ENCODE results near the gene TWIST2. TPM values are rescaled to one million over a fixed set of nuclear protein-coding genes. Genes with fewer than 3 reads are reported as not detected.

TWIST2 gene
- total RNA-seq, 4 donors from 2014 or later, result 37.4 to 51.6 (median 47.4) TPM

GRCh38 chr2:238941262-238941792 is 93.4 kb downstream of the TWIST2 start:
- peak; percentile 53 for DNase-seq (ENCODE audit: extremely low spot score)

GRCh38 chr2:238942080-238942725 is 94.3 kb downstream of the TWIST2 start:
- Histone ChIP-seq H3K4me1 (peaks cover 2 to 23% (median 18%) of the 10 kb centered on the region in 4 donors), H3K36me3 (no peaks in the 10 kb centered on the region), H3K4me3 (no peak overlapping the region), H3K27ac (replicated peaks in 1 of 4) (no peak overlapping the region), H3K9me3 (no peaks in the 10 kb centered on the region), H3K27me3 (no peaks in the 10 kb centered on the region)
- intact Hi-C loops (cut with DNase I), result loop anchor here (10.0 kb wide), 2 partner anchors 97 to 577 kb away; partner anchors contain the start of gene TWIST2
- WGBS, result 100% methylated on average over 11 of the region's 19 CpGs
- DNase-seq (ENCODE audit: extremely low spot score), result peak; percentile 86
- no peak for TF ChIP-seq CTCF (IDR thresholded peaks at IDR 0.05)
- TF ChIP-seq EP300 (IDR thresholded peaks at IDR 0.05), result no peak
- no peak for TF ChIP-seq POLR2AphosphoS5 (IDR thresholded peaks at IDR 0.05)
- TF ChIP-seq POLR2A (IDR thresholded peaks at IDR 0.05; ENCODE audit: low read depth), result no peak

More at GRCh38 chr2:238941262-238941792, 93.4 kb downstream of the TWIST2 start:
- 87% methylated on average over 7 of the region's 7 CpGs for WGBS
- H3K27ac ChIP-seq (replicated peaks in 1 of 4), result no peak overlapping the region
- H3K27me3 ChIP-seq, result no peaks in the 10 kb centered on the region
- H3K4me3 ChIP-seq, result no peak overlapping the region
- no peak for TF ChIP-seq POLR2A (IDR thresholded peaks at IDR 0.05; ENCODE audit: low read depth)
- no peak for TF ChIP-seq CTCF (IDR thresholded peaks at IDR 0.05)
- TF ChIP-seq EP300 (IDR thresholded peaks at IDR 0.05), result no peak
- no peak for TF ChIP-seq POLR2AphosphoS5 (IDR thresholded peaks at IDR 0.05)
- intact Hi-C loops (cut with DNase I), result loop anchor here (10.0 kb wide), 2 partner anchors 97 to 577 kb away; partner anchors contain the start of gene TWIST2
- H3K36me3 ChIP-seq, result no peaks in the 10 kb centered on the region
- H3K4me1 ChIP-seq, result peaks cover 2 to 23% (median 18%) of the 10 kb centered on the region in 4 donors
- no peaks in the 10 kb centered on the region for H3K9me3 ChIP-seq

- Histone ChIP-seq H3K4me3 (no peak overlapping the region), H3K27me3 (no peaks in the 10 kb centered on the region), H3K36me3 (no peaks in the 10 kb centered on the region), H3K9me3 (no peaks in the 10 kb centered on the region), H3K27ac (replicated peaks in 1 of 4) (no peak overlapping the region), H3K4me1 (peaks cover 1 to 27% (median 18%) of the 10 kb centered on the region in 4 donors)
- no peak for DNase-seq (ENCODE audit: extremely low spot score)
- intact Hi-C loops (cut with DNase I), result loop anchor here (10.0 kb wide), 2 partner anchors 98 to 578 kb away; partner anchors contain the start of gene TWIST2
- TF ChIP-seq CTCF (IDR thresholded peaks at IDR 0.05) (no peak), POLR2AphosphoS5 (IDR thresholded peaks at IDR 0.05) (no peak), POLR2A (IDR thresholded peaks at IDR 0.05; ENCODE audit: low read depth) (no peak)
- WGBS, result 69% methylated on average over 13 of the region's 13 CpGs
These were observed 94.9 kb downstream of the TWIST2 start for GRCh38 chr2:238942726-238943300.

- H3K4me1 ChIP-seq, result peaks cover 0 to 26% (median 17%) of the 10 kb centered on the region in 4 donors
- peak; percentile 62 for DNase-seq (ENCODE audit: extremely low spot score)
- H3K36me3 ChIP-seq, result no peaks in the 10 kb centered on the region
- H3K27ac ChIP-seq (replicated peaks in 1 of 4), result no peak overlapping the region
- TF ChIP-seq EP300 (IDR thresholded peaks at IDR 0.05) (no peak), POLR2AphosphoS5 (IDR thresholded peaks at IDR 0.05) (no peak), POLR2A (IDR thresholded peaks at IDR 0.05; ENCODE audit: low read depth) (no peak), CTCF (IDR thresholded peaks at IDR 0.05) (no peak)
- 86% methylated on average over 13 of the region's 14 CpGs for WGBS
- no peak overlapping the region for H3K4me3 ChIP-seq
- no peaks in the 10 kb centered on the region for H3K27me3 ChIP-seq
- H3K9me3 ChIP-seq, result no peaks in the 10 kb centered on the region
- intact Hi-C loops (cut with DNase I), result loop anchor here (10.0 kb wide), 2 partner anchors 99 to 579 kb away; partner anchors contain the start of gene TWIST2
These were observed 95.6 kb downstream of the TWIST2 start for GRCh38 chr2:238943338-238944067.

All from esophagus muscularis mucosa (tissue), 4 donors.